A673 (cell line): ENCODE data around the gene GMDS.

Source experiments
- CTCF ChIP-seq: fragments of 300-800, 200-600 bp; sonication (generic); conservative IDR thresholded peaks from 2 replicates; pipeline ENCODE4 v1.5.1; 2017; ENCODE audit warnings: low read depth, mild to moderate bottlenecking, antibody characterized with exemption, low read length, moderate library complexity, mixed read lengths
- EZH2 ChIP-seq: fragments of 200-600 bp; sonication (generic); IDR thresholded peaks from 2 replicates; pipeline ENCODE4 v1.6.1; 2017; ENCODE audit warnings: borderline replicate concordance, low read depth, mild to moderate bottlenecking, mixed read lengths, antibody characterized with exemption, low read length; ENCODE audit not compliant: poor library complexity, severe bottlenecking

- TF ChIP-seq CTCF, result no peak
- TF ChIP-seq EZH2, result no peak
Measured at GRCh38 chr6:1744543-1744942, 500.9 kb downstream of the GMDS start.
